ENCODE results near the gene NR2E3.

GRCh38 chr15:71822890-71823630, 12.7 kb downstream of the NR2E3 start:
- no peak for TF ChIP-seq EZH2 (IDR thresholded peaks at IDR 0.05; ENCODE audit: borderline replicate concordance, insufficient read depth, low read length, poor library complexity, severe bottlenecking)
- no peak for TF ChIP-seq CTCF (IDR thresholded peaks at IDR 0.05; ENCODE audit: poor library complexity, severe bottlenecking)
